GM12801 (cell line): ENCODE results near the gene SPATS2.

ENCODE experiments used
- TF ChIP-seq, protein P1 (sequence below): IDR thresholded peaks from one replicate; pipeline ENCODE4 v1.5.1; 2011; ENCODE audit warnings: control low read depth; ENCODE audit not compliant: insufficient read length; ENCODE audit errors: extremely low read depth

Gene SPATS2

DNA sequence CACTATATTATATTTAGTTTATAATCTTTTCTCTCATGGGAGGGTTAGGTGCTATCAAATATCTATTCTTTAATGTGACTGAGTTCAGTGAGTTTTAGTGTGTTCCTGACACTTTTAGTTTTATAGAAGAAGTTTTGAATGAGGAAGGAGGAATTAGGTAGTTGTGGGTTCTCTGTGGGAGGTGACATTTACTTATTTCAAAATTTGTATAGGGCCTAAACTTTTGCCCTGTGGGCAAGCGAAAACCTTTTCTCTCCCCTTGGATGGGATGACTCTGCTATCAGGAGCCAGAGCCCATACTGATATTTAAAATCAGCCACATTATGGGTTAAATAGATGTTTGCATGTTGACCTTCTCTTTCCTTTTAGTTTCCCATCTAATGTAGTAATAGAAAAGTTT is 43.6 kb downstream of the SPATS2 start:
- TF ChIP-seq, protein P1, sequence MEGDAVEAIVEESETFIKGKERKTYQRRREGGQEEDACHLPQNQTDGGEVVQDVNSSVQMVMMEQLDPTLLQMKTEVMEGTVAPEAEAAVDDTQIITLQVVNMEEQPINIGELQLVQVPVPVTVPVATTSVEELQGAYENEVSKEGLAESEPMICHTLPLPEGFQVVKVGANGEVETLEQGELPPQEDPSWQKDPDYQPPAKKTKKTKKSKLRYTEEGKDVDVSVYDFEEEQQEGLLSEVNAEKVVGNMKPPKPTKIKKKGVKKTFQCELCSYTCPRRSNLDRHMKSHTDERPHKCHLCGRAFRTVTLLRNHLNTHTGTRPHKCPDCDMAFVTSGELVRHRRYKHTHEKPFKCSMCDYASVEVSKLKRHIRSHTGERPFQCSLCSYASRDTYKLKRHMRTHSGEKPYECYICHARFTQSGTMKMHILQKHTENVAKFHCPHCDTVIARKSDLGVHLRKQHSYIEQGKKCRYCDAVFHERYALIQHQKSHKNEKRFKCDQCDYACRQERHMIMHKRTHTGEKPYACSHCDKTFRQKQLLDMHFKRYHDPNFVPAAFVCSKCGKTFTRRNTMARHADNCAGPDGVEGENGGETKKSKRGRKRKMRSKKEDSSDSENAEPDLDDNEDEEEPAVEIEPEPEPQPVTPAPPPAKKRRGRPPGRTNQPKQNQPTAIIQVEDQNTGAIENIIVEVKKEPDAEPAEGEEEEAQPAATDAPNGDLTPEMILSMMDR = no peak

DNA sequence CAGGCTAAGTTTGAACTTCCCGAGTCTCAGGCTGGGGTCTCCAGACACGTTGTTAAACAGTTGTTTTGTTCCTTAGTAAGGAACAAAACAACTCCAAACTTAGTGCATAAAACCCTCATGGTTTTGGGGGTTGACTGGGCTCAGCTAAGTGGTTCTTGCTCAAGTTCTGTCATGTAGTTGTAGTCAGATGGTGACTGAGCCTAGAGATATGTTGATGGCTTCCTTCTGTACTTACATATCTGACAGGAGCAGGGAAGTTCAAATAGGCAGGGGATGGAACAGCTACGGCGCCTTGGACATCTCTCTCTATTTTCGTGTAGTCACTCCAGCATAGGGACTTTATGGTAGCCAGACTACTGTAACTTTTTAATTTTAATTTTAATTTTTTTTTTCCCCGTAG is 45.7 kb downstream of the SPATS2 start:
- TF ChIP-seq, protein P1 = no peak

DNA sequence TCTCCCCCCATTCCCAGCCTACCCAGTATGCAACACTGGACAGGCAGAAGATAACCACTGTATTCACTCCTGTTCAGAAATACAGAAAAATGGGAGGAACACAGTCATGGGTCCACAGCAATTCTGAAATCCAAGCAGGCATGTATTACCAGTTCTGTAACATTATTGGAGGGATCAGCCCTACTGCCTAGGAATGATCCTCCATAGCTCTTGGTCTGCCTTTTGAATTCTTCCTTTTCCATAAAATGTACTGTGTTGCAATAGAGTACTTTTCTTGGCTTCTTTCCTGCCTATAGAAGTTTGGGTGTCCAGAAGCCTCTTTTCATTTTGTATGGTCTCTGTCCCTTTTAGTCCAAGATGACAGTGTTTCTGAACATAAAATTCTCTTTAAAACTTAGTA is 46.5 kb downstream of the SPATS2 start:
- TF ChIP-seq, protein P1 = no peak

DNA sequence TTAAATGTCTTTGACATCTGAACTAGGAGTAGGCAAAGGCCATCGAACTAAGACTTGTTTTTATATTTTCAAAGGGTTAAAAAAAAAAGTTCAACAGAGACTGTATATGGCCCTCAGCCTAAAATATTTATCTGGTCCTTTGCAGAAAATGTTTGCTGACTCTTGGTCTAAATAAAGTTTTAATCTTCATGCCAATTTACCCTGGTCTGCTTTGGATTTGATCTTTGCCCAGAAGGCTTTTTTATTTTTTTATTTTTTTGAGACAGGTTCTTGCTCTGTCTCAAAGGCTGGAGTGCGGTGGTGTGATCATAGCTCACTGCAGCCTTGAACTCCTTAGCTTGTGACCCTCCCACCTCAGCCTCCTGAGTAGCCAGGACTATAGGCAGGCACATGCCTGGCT is 47.1 kb downstream of the SPATS2 start:
- TF ChIP-seq, protein P1 = no peak

DNA sequence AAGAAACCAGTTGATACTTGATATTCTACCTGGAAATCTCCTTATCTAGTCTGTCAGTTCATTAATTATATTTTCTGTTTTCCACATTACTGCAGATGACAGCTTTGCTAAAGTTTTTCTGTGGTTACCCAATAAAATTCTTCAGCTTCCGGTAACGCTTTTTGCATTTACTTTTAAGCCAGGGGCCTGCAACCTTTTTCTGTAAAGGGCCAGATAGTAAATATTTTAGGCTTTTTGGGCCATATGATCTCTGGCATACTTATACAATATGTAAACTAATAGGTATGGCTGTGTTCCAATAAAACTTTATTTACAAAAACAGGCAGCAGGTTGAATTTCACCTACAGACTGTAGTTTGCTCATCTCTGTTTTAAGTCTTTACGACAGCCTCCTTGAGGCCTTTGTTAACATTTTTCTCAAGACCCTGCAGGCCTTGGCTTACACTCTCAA is 48.3 kb downstream of the SPATS2 start:
- TF ChIP-seq, protein P1 = no peak

DNA sequence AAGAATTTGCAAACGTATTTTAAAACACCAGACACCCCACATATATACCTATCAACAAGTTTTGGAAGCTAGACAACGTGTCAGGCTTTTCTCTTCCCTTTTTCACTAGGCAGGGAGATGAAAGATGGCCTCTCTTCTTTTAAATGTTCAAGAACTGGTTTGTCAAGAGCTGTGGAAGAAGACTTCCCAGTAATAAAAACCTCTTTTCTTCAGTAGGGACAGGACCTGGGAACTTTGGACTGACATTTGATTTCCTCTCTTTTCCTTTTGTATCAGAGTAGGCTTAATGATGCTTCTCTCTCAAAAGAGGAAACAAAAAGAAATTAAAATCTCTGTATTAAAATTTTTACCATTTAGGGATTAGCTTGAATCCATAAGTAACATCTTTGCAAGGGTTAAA is 49.6 kb downstream of the SPATS2 start:
- TF ChIP-seq, protein P1 = no peak

DNA sequence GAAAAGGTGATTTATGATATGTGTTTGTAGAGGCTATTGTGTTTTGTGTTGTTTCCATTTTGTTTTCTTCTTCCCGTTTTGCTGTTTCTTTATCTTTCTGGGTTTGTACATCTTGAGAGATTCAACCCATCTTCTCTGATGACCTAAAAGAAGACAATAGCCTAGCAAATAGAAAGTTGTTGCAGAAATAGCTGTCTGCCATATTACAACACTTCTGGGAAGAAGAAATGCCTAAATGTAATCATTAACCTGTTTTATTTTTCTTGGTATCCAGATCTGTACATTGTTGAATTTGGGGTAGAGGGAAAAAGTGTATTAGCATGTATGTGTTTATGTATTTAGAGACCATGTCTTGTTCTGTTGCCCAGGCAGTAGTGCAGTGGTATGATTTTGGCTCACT is 50.3 kb downstream of the SPATS2 start:
- TF ChIP-seq, protein P1 = no peak

DNA sequence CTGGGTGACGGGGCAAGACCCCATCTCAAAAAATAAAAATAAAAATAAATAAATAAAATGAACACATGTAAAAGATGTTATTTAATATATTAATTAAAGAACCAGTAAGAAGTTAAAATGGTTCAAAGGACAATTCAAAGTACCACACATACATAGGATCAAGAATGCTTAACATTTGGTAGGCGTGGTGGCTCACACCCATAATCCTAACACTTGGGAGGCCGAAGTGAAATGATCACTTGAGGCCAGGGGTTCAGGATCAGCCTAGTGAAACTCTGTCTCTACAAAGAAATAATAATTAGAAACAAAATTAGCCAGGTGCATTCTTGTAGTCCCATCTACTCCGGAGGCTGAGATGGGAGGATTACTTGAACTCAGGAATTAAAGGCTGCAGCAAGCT is 53.3 kb downstream of the SPATS2 start:
- TF ChIP-seq, protein P1 = no peak
